GM19438 (cell line): ENCODE data around the gene DTL.

Source experiments
- ATAC-seq: cut with Tn5 transposase; IDR thresholded peaks from one replicate; pipeline ENCODE4 v1.9.1; 2021; ENCODE audit warnings: low read depth; ENCODE audit not compliant: unreplicated experiment

Gene DTL

DNA sequence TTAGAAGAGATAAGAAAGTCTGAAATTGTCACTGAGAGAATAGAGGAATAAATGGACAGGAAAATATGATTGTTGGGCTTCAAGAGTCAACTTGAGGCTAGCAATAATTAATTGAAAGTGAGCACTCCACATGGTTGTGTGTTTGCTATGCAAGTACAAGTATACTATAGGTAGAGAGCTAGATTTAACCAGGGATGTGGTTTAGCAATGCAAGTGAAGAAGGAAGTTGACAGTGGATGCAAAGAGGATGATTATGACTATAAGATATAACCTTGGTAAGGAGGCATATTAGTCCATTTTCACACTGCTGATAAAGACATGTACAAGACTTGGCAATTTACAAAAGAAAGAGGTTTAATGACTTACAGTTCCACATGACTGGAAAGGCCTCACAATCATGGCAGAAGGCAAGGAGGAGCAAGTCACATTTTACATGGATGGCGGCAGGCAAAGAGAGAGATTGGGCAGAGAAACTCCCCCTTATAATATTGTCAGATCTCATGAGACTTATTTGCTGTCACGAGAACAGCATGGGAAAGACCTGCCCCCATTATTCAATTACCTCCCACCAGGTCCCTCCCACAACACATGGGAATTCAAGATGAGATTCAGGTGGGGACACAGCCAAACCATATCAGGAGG is 47.3 kb downstream of the DTL start:
- ATAC-seq, result no peak

DNA sequence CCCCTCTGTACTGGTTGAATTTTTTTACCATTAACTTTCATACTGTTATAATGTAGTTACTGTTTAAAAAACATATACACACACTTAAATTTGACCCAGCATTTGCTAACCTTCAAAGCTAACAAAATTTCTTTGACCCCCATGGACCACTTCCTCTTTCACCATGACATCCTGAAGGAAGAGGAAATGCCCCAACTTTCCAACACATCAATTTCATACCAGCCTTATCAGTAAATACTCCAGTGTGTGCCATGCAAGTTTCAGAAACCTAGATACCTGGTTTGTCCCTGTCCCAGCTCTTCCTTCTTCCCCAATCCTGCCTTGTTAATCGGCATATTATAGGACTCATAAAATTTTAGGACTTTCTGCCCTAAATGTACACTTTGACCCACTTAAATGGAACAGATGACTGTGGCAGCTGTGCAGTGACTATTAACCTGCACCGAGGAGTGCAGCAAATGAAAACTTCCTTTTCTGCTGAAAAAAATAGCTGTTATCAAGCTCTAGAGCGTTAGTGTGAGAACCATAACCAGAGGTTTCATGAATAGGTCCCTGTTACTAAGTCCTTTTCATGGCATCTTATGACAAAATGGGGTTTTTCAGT is 54.1 kb downstream of the DTL start:
- ATAC-seq, result no peak

DNA sequence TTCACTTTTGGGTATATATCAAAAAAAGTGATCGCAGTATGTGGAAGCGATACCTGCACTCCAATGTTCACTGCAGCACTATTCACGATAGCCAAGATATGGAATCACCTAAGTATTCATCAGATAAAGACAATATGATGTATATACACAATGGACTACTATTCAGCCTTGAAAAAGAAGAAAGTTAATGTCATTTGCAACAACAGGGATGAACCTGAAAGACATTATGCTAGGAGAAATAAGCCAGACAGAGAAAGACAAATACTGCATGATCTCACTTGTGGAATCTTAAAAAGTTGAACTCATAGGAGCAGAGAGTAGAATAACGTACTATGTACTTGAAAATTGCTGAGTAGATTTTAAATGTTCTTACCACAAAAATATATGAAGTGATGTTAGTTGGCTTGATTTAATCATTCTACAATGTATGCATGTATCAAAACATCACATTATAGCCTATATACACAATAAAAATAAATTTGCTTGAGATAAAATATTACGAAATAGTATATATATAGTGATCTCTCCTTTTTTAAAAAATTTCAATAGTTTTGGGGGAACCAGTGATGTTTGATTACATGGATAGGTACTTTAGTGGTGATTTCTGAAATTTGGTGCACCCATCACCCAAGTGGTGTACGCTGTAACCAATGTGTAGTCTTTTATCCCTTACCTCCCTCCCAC is 56.0 kb downstream of the DTL start:
- no peak for ATAC-seq

GRCh38 chr1:212097360-212097759 is 61.8 kb downstream of the DTL start:
- ATAC-seq, result no peak

- ATAC-seq, result no peak
Measured at GRCh38 chr1:212098310-212098709, 62.8 kb downstream of the DTL start.

GRCh38 chr1:212098771-212099170 is 63.2 kb downstream of the DTL start:
- no peak for ATAC-seq

- ATAC-seq, result no peak
Measured at GRCh38 chr1:212101251-212101650, 65.7 kb downstream of the DTL start.

GRCh38 chr1:212101735-212102134 is 66.2 kb downstream of the DTL start:
- ATAC-seq, result no peak

GRCh38 chr1:212104586-212105325 is 69.2 kb downstream of the DTL start:
- no peak for ATAC-seq

DNA sequence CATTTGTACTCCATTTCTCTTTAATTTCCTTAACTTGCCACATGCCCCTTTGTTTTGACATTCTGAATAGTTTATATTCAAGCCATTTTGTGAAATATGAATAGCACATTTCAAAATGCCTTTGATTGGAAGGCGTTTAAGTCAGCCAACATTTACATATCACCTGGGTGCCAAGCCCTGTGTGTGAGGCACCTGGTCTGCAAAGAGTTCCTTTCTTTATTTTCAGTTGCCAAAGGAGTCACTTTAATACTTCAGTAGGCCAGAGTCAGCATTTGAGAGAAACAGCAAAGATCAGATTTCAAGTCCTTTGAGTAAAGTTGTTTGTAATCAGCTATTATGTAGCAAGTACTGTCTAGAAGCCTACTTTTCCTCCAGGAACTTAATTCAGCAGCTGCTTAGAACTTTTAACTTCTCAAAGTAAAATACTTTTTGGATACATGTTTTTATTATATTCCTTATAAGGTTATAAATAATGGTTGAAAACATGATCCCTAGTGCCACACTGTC is 70.8 kb downstream of the DTL start:
- ATAC-seq, result no peak

DNA sequence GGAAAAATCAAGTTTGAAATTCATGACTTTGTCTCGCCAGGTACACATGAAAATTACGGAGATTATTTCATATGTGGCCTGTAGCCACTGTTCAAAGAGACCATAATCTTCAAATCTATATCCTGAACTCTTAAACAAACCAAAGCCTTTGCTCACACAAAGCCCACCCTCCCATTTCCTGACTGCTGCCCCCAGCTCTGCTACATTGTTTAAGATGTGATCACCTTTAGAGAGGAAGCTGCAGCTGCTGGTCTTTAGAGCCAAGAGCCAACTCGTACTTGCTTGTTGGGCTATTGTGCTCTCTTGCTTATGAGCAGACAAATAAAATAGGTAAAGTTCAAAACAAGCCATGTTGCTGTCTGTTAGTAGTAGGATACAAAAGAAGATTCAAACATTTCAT is 71.9 kb downstream of the DTL start:
- no peak for ATAC-seq

- ATAC-seq, result no peak
Measured at GRCh38 chr1:212108187-212108586, 72.6 kb downstream of the DTL start.

GRCh38 chr1:212108981-212109380 is 73.4 kb downstream of the DTL start:
- ATAC-seq, result no peak

- ATAC-seq, result no peak
Measured at GRCh38 chr1:212109728-212110127, 74.2 kb downstream of the DTL start.

GRCh38 chr1:212110617-212111016 is 75.1 kb downstream of the DTL start:
- ATAC-seq, result no peak

DNA sequence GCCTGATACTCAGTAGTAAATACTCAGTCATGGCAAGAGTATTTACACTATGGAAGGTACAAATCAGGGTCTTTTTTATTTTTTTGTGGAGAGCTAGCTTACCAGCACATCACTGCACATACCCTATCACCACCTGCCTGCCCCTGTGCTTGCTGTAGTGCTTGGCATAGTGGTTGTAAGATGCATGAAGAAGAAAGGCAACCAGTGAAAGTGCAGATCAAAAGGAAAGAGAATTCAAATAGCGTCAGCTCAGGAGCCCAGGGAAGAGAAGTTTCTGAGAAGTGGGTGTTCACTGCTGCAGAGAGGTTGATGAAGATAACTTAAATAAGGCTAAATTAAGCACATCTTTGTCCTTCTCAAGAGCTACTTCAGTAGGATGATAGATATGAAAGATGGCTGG is 76.0 kb downstream of the DTL start:
- no peak for ATAC-seq

- ATAC-seq, result no peak
Measured at GRCh38 chr1:212113706-212114105, 78.2 kb downstream of the DTL start.

DNA sequence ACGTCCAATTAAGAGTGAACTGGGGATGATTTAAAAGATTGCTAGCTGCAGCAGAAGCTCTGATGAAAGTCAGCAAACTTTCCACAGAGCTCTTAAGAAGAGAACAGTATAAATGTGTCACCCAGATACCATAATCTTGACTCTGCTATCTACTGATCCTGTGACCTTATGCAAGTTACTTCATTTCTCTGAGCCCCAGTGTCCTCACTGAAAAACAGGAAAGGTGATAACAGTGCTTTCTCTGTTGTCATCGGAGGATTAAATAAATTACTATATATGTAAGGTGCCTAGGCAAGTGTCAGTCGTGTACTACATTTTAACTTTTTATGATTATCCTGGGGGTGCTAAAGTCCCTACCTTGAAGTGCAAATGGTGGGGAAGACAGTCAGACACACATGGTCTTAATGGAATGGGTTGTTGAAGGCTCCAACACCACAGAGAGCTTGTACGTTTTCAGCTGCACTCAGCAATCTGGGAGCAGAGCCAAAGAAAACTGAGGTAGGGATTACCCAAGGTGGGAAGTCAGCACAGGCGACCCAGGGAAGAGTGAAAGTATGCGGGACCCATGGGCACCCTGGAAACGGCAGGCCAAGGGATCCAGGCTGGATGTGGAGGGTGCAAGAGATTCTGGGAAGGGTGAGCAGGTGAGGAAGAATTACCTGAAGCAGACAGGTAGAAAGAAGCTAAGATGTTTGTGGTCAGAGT is 82.8 kb downstream of the DTL start:
- no peak for ATAC-seq

- ATAC-seq, result no peak
Measured at GRCh38 chr1:212118872-212119260, 83.3 kb downstream of the DTL start.

GRCh38 chr1:212119397-212119837 is 83.9 kb downstream of the DTL start:
- ATAC-seq, result no peak

GRCh38 chr1:212119863-212120262 is 84.3 kb downstream of the DTL start:
- ATAC-seq, result no peak
